HG03196 (cell line): ENCODE results near the gene ELF3.
"Not testable (repeated sequence)": the region's sequence is repeated elsewhere in the genome, so short reads cannot be mapped to it uniquely, and the experiment has no call there.

ENCODE experiments used
- ATAC-seq: cut with Tn5 transposase; IDR thresholded peaks from one replicate; pipeline ENCODE4 v1.9.1; 2021; ENCODE audit not compliant: unreplicated experiment

Gene ELF3

GRCh38 chr1:202034149-202034682 lies 23.8 kb downstream of the ELF3 start:
- ATAC-seq, result no peak

- ATAC-seq, result no peak
Observed at GRCh38 chr1:202034683-202035462, 24.5 kb downstream of the ELF3 start.

GRCh38 chr1:202036595-202037387 lies 26.4 kb downstream of the ELF3 start:
- ATAC-seq, result no peak

GRCh38 chr1:202037706-202038296 lies 27.4 kb downstream of the ELF3 start:
- no peak for ATAC-seq

GRCh38 chr1:202038688-202039346 lies 28.4 kb downstream of the ELF3 start:
- no peak for ATAC-seq

GRCh38 chr1:202045705-202046104 lies 35.3 kb downstream of the ELF3 start:
- no peak for ATAC-seq

GRCh38 chr1:202046227-202046626 lies 35.8 kb downstream of the ELF3 start:
- no peak for ATAC-seq

- ATAC-seq, result no peak
Observed at GRCh38 chr1:202046748-202047708, 36.6 kb downstream of the ELF3 start.

- no peak for ATAC-seq
Observed at GRCh38 chr1:202047977-202048376, 37.6 kb downstream of the ELF3 start.

GRCh38 chr1:202049129-202049528 lies 38.7 kb downstream of the ELF3 start:
- no peak for ATAC-seq

GRCh38 chr1:202054094-202054493 lies 43.7 kb downstream of the ELF3 start:
- ATAC-seq, result no peak

GRCh38 chr1:202054673-202055072 lies 44.3 kb downstream of the ELF3 start:
- not testable (repeated sequence) for ATAC-seq

- no peak for ATAC-seq
Observed at GRCh38 chr1:202056644-202057334, 46.4 kb downstream of the ELF3 start.

GRCh38 chr1:202057335-202057704 lies 46.9 kb downstream of the ELF3 start:
- not testable (repeated sequence) for ATAC-seq

- no peak for ATAC-seq
Observed at GRCh38 chr1:202058001-202058908, 47.9 kb downstream of the ELF3 start.

- ATAC-seq, result no peak
Observed at GRCh38 chr1:202061055-202061454, 50.7 kb downstream of the ELF3 start.

GRCh38 chr1:202061787-202062186 lies 51.4 kb downstream of the ELF3 start:
- not testable (repeated sequence) for ATAC-seq

- ATAC-seq, result not testable (repeated sequence)
Observed at GRCh38 chr1:202062636-202063035, 52.2 kb downstream of the ELF3 start.
